SK-N-SH (cell line): ENCODE results near the gene RNASEH2B. TPM values are rescaled to one million over a fixed set of nuclear protein-coding genes. Genes with fewer than 3 reads are reported as not detected.
A peak's percentile ranks its signal among the peaks of the same experiment; 100 is the strongest.

ENCODE experiments used
- CTCF ChIA-PET: fragments of 300-600, 350-600 bp; formaldehyde crosslinking; extraction: SDS; loops from one replicate; lab custom pipeline; 2021; lab: Yijun Ruan, JAX
- POLR2A ChIA-PET: fragments of 350-600 bp; sonication (Branson Sonifier 250); formaldehyde crosslinking; extraction: SDS; loops from one replicate; lab custom pipeline; 2020; ENCODE audit warnings: antibody characterized with exemption, inconsistent platforms; lab: Yijun Ruan, JAX
- DNase-seq: peaks from one replicate; pipeline ENCODE4 v3.0.0; 2012
- H2AFZ ChIP-seq: fragments of 200-600 bp; sonication (generic); 2 replicates; pipeline ENCODE4 v1.8.1; 2016; ENCODE audit warnings: antibody characterized with exemption, mild to moderate bottlenecking, low read depth
- H3F3A ChIP-seq: fragments of 200-600 bp; sonication (generic); replicated peaks from 2 replicates; pipeline ENCODE3; 2016; ENCODE audit warnings: antibody characterized with exemption, mild to moderate bottlenecking; ENCODE audit not compliant: insufficient read depth
- H3K27ac ChIP-seq, 2 experiments: fragments of 200-500 bp in 1 of 2; fragments of 200-600 bp in 1 of 2; sonication (Bioruptor generic) in 1 of 2; sonication (generic), shearing (Covaris generic) in 1 of 2; 2 replicates each; pipeline versions ENCODE4 v1.5.1 to v1.6.1; 2014 to 2016; ENCODE audit warnings: low read depth in 2 of 2, inconsistent platforms in 1 of 2, low read length in 1 of 2, mild to moderate bottlenecking in 1 of 2, mixed read lengths in 1 of 2
- H3K27me3 ChIP-seq: fragments of 200-600 bp; sonication (generic), shearing (Covaris generic); 2 replicates; pipeline ENCODE4 v1.6.1; 2016; ENCODE audit warnings: mixed run types; ENCODE audit not compliant: insufficient read depth
- H3K36me3 ChIP-seq, 2 experiments: fragments of 200-500 bp in 1 of 2; fragments of 200-600 bp in 1 of 2; sonication (Bioruptor generic) in 1 of 2; sonication (generic) in 1 of 2; replicated peaks in 1 of 2; 2 replicates each; pipeline versions ENCODE3 to v1.5.1; 2014 to 2016; ENCODE audit warnings: low read length in 1 of 2, mild to moderate bottlenecking in 1 of 2; ENCODE audit not compliant: insufficient read depth in 2 of 2, control insufficient read depth in 1 of 2
- H3K4me1 ChIP-seq, 2 experiments: fragments of 200-500 bp in 1 of 2; fragments of 200-600 bp in 1 of 2; sonication (Bioruptor generic) in 1 of 2; sonication (generic), shearing (Covaris generic) in 1 of 2; 2 replicates each; pipeline versions ENCODE4 v1.5.1 to v1.6.1; 2014 to 2016; ENCODE audit warnings: low read depth in 1 of 2, low read length in 1 of 2, mixed run types in 1 of 2; ENCODE audit not compliant: insufficient read depth in 2 of 2, control insufficient read depth in 1 of 2
- H3K4me2 ChIP-seq: fragments of 200-600 bp; sonication (generic), shearing (Covaris generic); 2 replicates; pipeline ENCODE4 v1.6.1; 2017; ENCODE audit warnings: mixed run types
- H3K4me3 ChIP-seq, 2 experiments: fragments of 200-500 bp in 1 of 2; fragments of 200-600 bp in 1 of 2; sonication (Bioruptor generic) in 1 of 2; sonication (generic), shearing (Covaris generic) in 1 of 2; 2 replicates each; pipeline versions ENCODE4 v1.5.1 to v1.8.1; 2014 to 2016; ENCODE audit warnings: low read depth in 2 of 2, inconsistent platforms in 1 of 2, low read length in 1 of 2, mild to moderate bottlenecking in 1 of 2, mixed read lengths in 1 of 2, moderate library complexity in 1 of 2
- H3K79me2 ChIP-seq: fragments of 200-600 bp; sonication (generic); 2 replicates; pipeline ENCODE4 v1.8.1; 2017; ENCODE audit warnings: mild to moderate bottlenecking; ENCODE audit not compliant: insufficient read depth
- H3K9ac ChIP-seq: fragments of 200-600 bp; sonication (generic); 2 replicates; pipeline ENCODE4 v1.6.1; 2017; ENCODE audit warnings: mixed run types
- H3K9me2 ChIP-seq: fragments of 200-600 bp; sonication (generic); 2 replicates; pipeline ENCODE4 v1.6.1; 2017; ENCODE audit warnings: mixed run types
- H3K9me3 ChIP-seq: fragments of 200-600 bp; sonication (generic); 2 replicates; pipeline ENCODE4 v1.6.1; 2017; ENCODE audit warnings: mixed run types, mild to moderate bottlenecking, moderate library complexity
- H4K20me1 ChIP-seq: fragments of 200-600 bp; sonication (generic); 2 replicates; pipeline ENCODE4 v1.6.1; 2017; ENCODE audit warnings: mild to moderate bottlenecking, mixed run types; ENCODE audit not compliant: insufficient read depth
- ELF1 ChIP-seq: IDR thresholded peaks from 2 replicates; pipeline ENCODE4 v1.4.0; 2012
- EZH2phosphoT487 ChIP-seq: fragments of 200-600 bp; sonication (generic); IDR thresholded peaks from 2 replicates; pipeline ENCODE4 v1.6.1; 2017; ENCODE audit warnings: low read depth, mixed run types, mild to moderate bottlenecking, antibody characterized with exemption, moderate library complexity, borderline replicate concordance
- FOSL2 ChIP-seq: IDR thresholded peaks from 2 replicates; pipeline ENCODE4 v1.4.0; 2012; ENCODE audit warnings: low read depth, mild to moderate bottlenecking, moderate library complexity, borderline replicate concordance
- FOXJ3 ChIP-seq: sonication (generic); formaldehyde crosslinking; IDR thresholded peaks from 2 replicates; pipeline ENCODE4 v1.5.1; 2020; ENCODE audit warnings: mild to moderate bottlenecking, missing genetic modification reagents
- GABPA ChIP-seq: IDR thresholded peaks from 2 replicates; pipeline ENCODE4 v1.4.0; 2012; ENCODE audit warnings: low read depth, mild to moderate bottlenecking
- JUND ChIP-seq: IDR thresholded peaks from 2 replicates; pipeline ENCODE4 v1.4.0; 2012
- MEF2A ChIP-seq: IDR thresholded peaks from 2 replicates; pipeline ENCODE4 v1.4.0; 2012; ENCODE audit warnings: low read depth, borderline replicate concordance
- MXI1 ChIP-seq: IDR thresholded peaks from 2 replicates; pipeline ENCODE4 v1.6.1; 2012; ENCODE audit warnings: mild to moderate bottlenecking, low read depth, low read length, improper control_type of control experiment
- NRF1 ChIP-seq: IDR thresholded peaks from 2 replicates; pipeline ENCODE4 v1.6.1; 2012; ENCODE audit warnings: low read depth, mild to moderate bottlenecking, low read length
- POLR2AphosphoS5 ChIP-seq: IDR thresholded peaks from 2 replicates; pipeline ENCODE4 v1.6.1; 2012; ENCODE audit warnings: low read depth, low read length
- RFX5 ChIP-seq: IDR thresholded peaks from 2 replicates; pipeline ENCODE4 v1.6.1; 2012; ENCODE audit warnings: mild to moderate bottlenecking, improper control_type of control experiment, low read length
- RXRA ChIP-seq: IDR thresholded peaks from 2 replicates; pipeline ENCODE4 v1.4.0; 2012; ENCODE audit warnings: low read depth, mild to moderate bottlenecking, borderline replicate concordance
- SIN3A ChIP-seq: IDR thresholded peaks from 2 replicates; pipeline ENCODE4 v1.6.1; 2012; ENCODE audit warnings: low read depth, mild to moderate bottlenecking, low read length, moderate library complexity, borderline replicate concordance
- TCF12 ChIP-seq: IDR thresholded peaks from 2 replicates; pipeline ENCODE4 v1.4.0; 2012
- TEAD4 ChIP-seq: IDR thresholded peaks from 2 replicates; pipeline ENCODE4 v1.4.0; 2012; ENCODE audit warnings: mild to moderate bottlenecking, borderline replicate concordance; ENCODE audit not compliant: insufficient read depth
- YY1 ChIP-seq: IDR thresholded peaks from 2 replicates; pipeline ENCODE4 v1.4.0; 2012; ENCODE audit warnings: low read depth, mild to moderate bottlenecking
- WGBS: methylation state at CpG from one replicate; pipeline ENCODE4 v1.1.6; 2017; ENCODE audit warnings: low lambda C conversion rate; 5-methylcytosine and 5-hydroxymethylcytosine counted together
- polyA plus RNA-seq, 3 experiments: library from polyadenylated mRNA; depleted of rRNA; stranded (reverse); fragments of >200 nt; gene quantifications; 2 replicates each; pipeline ENCODE4 v1.2.3, GENCODE V29; 2012
- TF ChIP-seq, protein P1 (sequence below): IDR thresholded peaks from 2 replicates; pipeline ENCODE4 v1.4.0; 2012; ENCODE audit warnings: low read depth, borderline replicate concordance
- TF ChIP-seq, protein P2 (sequence below): IDR thresholded peaks from 2 replicates; pipeline ENCODE4 v1.6.1; 2012; ENCODE audit warnings: mild to moderate bottlenecking, low read depth, low read length, moderate library complexity
- TF ChIP-seq, protein P3 (sequence below): IDR thresholded peaks from 2 replicates; pipeline ENCODE4; 2012
- TF ChIP-seq, protein P4 (sequence below): fragments of 150-350 bp; IDR thresholded peaks from 2 replicates; pipeline ENCODE4 v1.6.1; 2016; ENCODE audit warnings: mild to moderate bottlenecking, low read depth, low read length

RNASEH2B gene
- polyA plus RNA-seq, 1 of the 3 experiments (the other 2 are of a cell fraction): 13.0 TPM

DNA sequence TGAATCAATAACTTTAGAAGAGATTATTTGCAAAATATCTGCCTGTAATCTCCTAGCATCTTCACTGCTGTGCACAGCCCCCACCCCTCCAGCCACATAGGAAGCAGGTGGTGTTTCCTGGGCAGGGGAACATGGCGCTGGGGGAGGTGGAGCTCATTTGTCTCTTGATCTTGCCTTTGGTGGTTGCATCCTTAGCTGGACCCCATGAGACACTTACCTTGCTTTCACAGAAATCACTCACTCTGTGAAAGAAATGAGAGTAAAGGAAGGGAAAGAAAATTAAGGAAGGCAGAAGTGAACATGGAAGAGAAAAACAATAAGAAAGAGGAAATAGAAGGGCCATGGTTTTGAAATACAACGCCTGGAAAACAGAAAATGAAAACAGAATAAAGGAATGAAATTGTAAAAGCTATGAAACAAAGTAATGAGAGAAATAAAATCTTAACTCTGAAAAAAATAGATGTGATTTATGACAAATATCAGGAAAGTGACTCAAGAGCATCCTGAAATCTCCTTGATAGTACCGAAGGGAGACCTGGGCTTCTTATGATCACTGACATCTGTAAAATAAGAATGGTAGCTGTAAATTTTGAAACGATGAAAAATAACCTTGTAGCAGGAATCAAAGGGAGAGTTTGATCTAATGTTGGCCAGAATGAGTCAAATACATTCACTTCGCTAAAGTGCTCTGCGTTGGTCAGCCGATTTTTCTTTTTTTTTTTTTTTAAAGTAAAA lies 17.2 kb upstream of the RNASEH2B start:
- Histone ChIP-seq H3K36me3 (no peaks in the 10 kb centered on the region), H3K9me3 (no peaks in the 10 kb centered on the region), H3K27ac (peak overlapping the region in 1 of 2 experiments; percentile 92; a peak in 2 of 4 replicates), H3F3A (no peaks in the 10 kb centered on the region), H4K20me1 (no peaks in the 10 kb centered on the region), H3K79me2 (no peaks in the 10 kb centered on the region), H3K4me2 (no peak overlapping the region), H3K27me3 (no peaks in the 10 kb centered on the region), H3K9ac (no peak overlapping the region), H3K9me2 (no peaks in the 10 kb centered on the region), H3K4me3 (no peak overlapping the region), H2AFZ (no peak overlapping the region), H3K4me1 (peaks cover 0 to 17% of the 10 kb centered on the region in 2 experiments; a peak in 2 of 4 replicates)
- POLR2A ChIA-PET: interaction anchor here (1.3 to 1.4 kb wide), 2 partner anchors 14 to 17 kb away, joined by 5 to 7 read pairs; no protein-coding TSS in a partner anchor
- no peak for DNase-seq
- WGBS: 63% methylated on average over 7 of the region's 7 CpGs
- no peak for TF ChIP-seq TEAD4
- TF ChIP-seq, protein P1, sequence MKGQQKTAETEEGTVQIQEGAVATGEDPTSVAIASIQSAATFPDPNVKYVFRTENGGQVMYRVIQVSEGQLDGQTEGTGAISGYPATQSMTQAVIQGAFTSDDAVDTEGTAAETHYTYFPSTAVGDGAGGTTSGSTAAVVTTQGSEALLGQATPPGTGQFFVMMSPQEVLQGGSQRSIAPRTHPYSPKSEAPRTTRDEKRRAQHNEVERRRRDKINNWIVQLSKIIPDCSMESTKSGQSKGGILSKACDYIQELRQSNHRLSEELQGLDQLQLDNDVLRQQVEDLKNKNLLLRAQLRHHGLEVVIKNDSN: no peak
- TF ChIP-seq RXRA: no peak
- TF ChIP-seq NRF1: no peak
- no peak for TF ChIP-seq POLR2AphosphoS5
- no peak for TF ChIP-seq FOXJ3 (CRISPR knock-in tag)
- TF ChIP-seq, protein P2, sequence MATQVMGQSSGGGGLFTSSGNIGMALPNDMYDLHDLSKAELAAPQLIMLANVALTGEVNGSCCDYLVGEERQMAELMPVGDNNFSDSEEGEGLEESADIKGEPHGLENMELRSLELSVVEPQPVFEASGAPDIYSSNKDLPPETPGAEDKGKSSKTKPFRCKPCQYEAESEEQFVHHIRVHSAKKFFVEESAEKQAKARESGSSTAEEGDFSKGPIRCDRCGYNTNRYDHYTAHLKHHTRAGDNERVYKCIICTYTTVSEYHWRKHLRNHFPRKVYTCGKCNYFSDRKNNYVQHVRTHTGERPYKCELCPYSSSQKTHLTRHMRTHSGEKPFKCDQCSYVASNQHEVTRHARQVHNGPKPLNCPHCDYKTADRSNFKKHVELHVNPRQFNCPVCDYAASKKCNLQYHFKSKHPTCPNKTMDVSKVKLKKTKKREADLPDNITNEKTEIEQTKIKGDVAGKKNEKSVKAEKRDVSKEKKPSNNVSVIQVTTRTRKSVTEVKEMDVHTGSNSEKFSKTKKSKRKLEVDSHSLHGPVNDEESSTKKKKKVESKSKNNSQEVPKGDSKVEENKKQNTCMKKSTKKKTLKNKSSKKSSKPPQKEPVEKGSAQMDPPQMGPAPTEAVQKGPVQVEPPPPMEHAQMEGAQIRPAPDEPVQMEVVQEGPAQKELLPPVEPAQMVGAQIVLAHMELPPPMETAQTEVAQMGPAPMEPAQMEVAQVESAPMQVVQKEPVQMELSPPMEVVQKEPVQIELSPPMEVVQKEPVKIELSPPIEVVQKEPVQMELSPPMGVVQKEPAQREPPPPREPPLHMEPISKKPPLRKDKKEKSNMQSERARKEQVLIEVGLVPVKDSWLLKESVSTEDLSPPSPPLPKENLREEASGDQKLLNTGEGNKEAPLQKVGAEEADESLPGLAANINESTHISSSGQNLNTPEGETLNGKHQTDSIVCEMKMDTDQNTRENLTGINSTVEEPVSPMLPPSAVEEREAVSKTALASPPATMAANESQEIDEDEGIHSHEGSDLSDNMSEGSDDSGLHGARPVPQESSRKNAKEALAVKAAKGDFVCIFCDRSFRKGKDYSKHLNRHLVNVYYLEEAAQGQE: no peak
- CTCF ChIA-PET: interaction anchor here (1.1 to 8.3 kb wide), 7 partner anchors 18 to 915 kb away, joined by 3 to 47 read pairs (median 3); partner anchors contain the start of gene RNASEH2B

DNA sequence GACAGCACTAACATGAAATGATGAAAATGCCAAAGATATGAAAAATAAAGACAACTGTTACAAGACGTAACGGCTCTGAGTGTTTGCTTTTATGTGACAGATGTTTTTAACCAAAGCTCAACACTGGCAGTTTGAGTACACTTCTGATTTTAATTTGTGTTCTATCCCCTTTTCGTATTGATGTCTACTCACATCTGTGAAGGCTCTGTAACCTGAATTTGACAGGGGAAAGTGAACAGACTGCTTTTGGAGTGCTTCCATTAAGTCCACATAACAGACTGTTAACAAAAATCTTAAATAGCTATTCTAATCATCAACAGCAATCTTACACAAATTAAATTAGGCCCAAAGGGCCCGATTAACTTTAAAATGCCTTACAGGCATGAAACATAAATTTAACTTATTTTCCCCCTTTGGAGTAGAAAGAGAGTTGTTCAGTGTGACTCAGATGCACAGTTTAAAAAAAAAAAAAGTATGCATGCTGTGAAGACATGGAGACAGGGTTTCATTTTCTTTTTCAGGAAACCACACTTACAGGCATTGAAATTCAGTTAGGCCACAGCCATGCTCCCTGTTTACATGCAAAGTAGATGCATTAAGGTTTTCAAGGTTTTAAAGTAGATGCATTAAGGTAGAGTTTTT lies 16.3 kb upstream of the RNASEH2B start:
- H3K9me3 ChIP-seq: no peaks in the 10 kb centered on the region
- H3K79me2 ChIP-seq: no peaks in the 10 kb centered on the region
- no peak overlapping the region for H3K9ac ChIP-seq
- peaks cover 0 to 17% of the 10 kb centered on the region in 2 experiments; a peak in 2 of 4 replicates for H3K4me1 ChIP-seq
- no peaks in the 10 kb centered on the region for H3K9me2 ChIP-seq
- 17% methylated on average over 4 of the region's 4 CpGs for WGBS
- no peak overlapping the region; a peak in 1 of 4 replicates for H3K4me3 ChIP-seq
- no peaks in the 10 kb centered on the region for H4K20me1 ChIP-seq
- H3K27ac ChIP-seq: peak overlapping the region; percentile 25 to 92; a peak in 3 of 4 replicates
- H2AFZ ChIP-seq: peak overlapping the region; percentile 57
- H3K4me2 ChIP-seq: peak overlapping the region; percentile 38; the same call in 1 of the 2 replicates
- POLR2A ChIA-PET: interaction anchor here (0.7 to 1.4 kb wide), 3 partner anchors 15 to 80 kb away, joined by 3 to 7 read pairs (median 5); no protein-coding TSS in a partner anchor
- peak; percentile 59 for DNase-seq
- H3K27me3 ChIP-seq: no peaks in the 10 kb centered on the region
- no peaks in the 10 kb centered on the region for H3K36me3 ChIP-seq
- no peaks in the 10 kb centered on the region for H3F3A ChIP-seq
- CTCF ChIA-PET: interaction anchor here (0.7 to 8.3 kb wide), 6 partner anchors 17 to 916 kb away, joined by 3 to 47 read pairs (median 3); partner anchors contain the start of gene RNASEH2B
- TF ChIP-seq GABPA: no peak
- TF ChIP-seq EZH2phosphoT487: no peak
- TF ChIP-seq, protein P3, sequence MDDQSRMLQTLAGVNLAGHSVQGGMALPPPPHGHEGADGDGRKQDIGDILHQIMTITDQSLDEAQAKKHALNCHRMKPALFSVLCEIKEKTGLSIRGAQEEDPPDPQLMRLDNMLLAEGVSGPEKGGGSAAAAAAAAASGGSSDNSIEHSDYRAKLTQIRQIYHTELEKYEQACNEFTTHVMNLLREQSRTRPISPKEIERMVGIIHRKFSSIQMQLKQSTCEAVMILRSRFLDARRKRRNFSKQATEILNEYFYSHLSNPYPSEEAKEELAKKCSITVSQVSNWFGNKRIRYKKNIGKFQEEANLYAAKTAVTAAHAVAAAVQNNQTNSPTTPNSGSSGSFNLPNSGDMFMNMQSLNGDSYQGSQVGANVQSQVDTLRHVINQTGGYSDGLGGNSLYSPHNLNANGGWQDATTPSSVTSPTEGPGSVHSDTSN: no peak
- TF ChIP-seq MXI1: peak; percentile 83
- no peak for TF ChIP-seq MEF2A
- TF ChIP-seq SIN3A: no peak
- no peak for TF ChIP-seq RXRA
- TF ChIP-seq JUND: no peak
- no peak for TF ChIP-seq ELF1
- peak; percentile 29; the same call in 1 of the 2 replicates for TF ChIP-seq RFX5
- TF ChIP-seq FOSL2: peak; percentile 36; the same call in 1 of the 2 replicates
- no peak for TF ChIP-seq YY1
- TF ChIP-seq, protein P4, sequence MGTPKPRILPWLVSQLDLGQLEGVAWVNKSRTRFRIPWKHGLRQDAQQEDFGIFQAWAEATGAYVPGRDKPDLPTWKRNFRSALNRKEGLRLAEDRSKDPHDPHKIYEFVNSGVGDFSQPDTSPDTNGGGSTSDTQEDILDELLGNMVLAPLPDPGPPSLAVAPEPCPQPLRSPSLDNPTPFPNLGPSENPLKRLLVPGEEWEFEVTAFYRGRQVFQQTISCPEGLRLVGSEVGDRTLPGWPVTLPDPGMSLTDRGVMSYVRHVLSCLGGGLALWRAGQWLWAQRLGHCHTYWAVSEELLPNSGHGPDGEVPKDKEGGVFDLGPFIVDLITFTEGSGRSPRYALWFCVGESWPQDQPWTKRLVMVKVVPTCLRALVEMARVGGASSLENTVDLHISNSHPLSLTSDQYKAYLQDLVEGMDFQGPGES: no peak
- peak; percentile 78 for TF ChIP-seq TCF12
